ENCODE data around the gene STXBP6.

- TF ChIP-seq POLR2A (IDR thresholded peaks at IDR 0.05; ENCODE audit: borderline replicate concordance, extremely low read depth, insufficient read depth, insufficient read length) (no peak), CTCF (IDR thresholded peaks at IDR 0.05 in 2 of 3, conservative IDR thresholded peaks at IDR 0.05 in 1 of 3; ENCODE audit: borderline replicate concordance in 1 of 3, insufficient read depth in 1 of 3, low read depth in 2 of 3, low read length in 2 of 3) (no peak), SIN3A (IDR thresholded peaks at IDR 0.05; ENCODE audit: low read depth) (no peak), SRF (IDR thresholded peaks at IDR 0.05; ENCODE audit: low read depth) (no peak)
Measured at GRCh38 chr14:24971255-24971654, 78.7 kb downstream of the STXBP6 start.

Data from HCT116 (cell line).